IPS DF 4.7 (cell line): ENCODE measurements around the gene MAN2A2.

Experiments
- DNase-seq: peaks from one replicate; pipeline ENCODE4 v3.0.0-alpha.2; 2013; ENCODE audit warnings: low spot score; ENCODE audit errors: extremely low read depth

MAN2A2 gene

DNA sequence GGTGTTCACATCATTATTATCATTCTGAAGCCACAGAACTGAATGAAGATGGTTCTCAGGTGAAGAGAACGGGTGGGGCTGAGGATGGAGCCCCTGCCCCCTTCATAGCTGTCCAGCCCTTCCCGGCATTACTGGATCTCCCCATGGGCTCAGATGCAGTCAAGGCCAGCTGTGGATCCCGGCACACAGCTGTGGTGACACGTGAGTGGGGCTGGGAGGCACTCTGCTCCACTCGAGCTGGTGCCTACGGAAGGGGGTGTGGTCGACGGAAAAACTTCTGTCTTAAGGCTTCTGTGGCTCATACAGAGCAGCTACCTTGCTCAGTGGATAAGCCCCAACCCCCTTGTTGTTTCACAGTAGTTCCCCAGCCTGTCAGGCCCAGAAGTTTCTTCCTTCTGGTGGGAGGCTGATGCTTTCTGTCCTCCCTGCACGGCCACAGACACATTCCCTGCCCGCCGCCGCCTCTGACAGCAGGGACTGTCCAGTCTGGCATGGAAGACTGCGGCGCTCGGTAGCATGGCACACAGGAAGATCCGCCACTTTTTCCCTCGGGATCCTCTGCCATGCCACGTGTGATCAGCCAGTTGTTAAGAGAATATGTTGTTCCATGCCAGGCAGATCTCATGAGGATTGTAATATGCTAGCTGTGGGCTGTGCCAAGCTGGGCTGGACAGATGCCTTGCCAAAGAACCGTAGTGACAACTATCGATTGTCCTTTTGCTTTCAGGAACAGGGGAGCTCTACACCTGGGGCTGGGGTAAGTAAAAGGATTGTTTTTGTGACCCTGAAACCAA is 57.4 kb downstream of the MAN2A2 start:
- no peak for DNase-seq

DNA sequence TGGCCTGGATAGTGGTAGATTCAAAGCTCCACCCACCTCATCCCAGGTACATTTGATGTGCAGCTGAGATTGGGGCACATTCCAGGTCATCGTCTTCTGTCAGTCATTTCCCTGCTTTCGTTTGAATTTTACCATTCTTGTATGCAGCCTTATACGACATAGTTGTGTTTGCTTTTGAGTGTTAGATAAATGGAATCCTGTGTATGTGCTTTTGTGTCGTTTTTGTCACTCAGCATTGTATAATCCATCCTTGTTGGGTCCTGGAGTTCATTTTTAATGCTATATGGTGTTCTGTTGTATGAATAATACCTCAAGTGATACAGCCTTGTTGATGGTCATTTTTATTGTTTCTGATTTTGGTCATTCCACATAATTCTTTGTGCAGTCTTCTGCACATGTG is 58.9 kb downstream of the MAN2A2 start:
- no peak for DNase-seq

DNA sequence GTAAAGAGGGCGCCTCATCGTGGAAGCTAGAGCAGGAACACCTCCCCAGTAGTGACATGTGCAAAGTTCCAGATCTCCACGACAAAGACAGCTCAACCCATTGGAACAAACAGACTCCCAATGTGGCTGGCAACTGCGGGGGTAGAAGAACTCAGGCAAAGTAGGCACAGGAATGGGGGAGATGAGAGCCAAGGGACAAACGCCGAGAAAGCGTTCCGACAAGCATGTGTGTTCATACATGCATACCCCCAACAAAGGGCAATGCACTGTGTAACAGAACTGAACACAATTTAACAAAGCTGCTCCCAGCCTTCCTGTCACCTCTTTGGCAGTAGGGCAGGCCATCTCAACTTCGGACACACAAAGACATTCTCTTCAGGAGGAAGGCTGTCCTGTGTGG is 63.2 kb downstream of the MAN2A2 start:
- DNase-seq, result no peak

DNA sequence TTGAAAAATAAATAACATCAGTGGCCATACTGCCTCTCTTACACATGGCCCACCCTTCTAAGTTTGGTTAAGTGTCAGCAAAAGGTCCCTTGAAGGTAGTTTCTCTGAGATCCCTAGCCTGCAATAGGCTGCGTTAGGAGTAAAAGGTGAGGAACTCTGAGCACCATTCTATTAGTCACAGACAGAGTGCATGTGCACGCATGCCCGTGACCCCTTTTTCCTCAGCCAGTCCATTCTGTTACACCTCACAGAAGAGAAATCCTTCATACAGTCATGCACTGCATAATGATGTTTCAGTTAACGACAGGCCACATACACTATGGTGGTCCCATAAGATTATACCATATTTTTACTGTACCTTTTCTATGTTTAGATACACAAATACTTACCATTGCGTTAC is 64.1 kb downstream of the MAN2A2 start:
- DNase-seq, result no peak

GRCh38 chr15:90968434-90968833 is 65.3 kb downstream of the MAN2A2 start:
- DNase-seq, result no peak

DNA sequence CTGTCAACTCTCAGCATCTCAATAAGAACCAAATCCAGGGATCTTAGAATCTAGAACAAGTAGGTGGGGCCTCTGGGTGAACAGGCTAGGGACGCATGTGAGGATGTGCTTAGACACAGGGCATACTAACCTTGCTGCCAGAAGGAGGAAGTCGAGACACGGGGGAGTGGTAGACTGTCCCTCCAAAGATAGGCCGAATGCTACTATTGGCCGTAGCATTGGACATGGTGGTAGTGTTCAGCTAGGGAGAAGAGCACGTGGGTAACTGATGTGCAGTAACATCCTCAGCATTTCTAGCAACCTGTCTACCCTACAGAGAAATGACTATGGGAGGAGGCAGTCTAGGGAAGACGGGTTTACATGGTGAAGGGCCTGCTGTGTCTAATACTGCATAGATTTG is 67.2 kb downstream of the MAN2A2 start:
- DNase-seq, result no peak

- no peak for DNase-seq
Measured at GRCh38 chr15:90972133-90972532, 69.0 kb downstream of the MAN2A2 start.
